Stimulated activated CD8-positive, alpha-beta memory T cell treated with anti-CD3 and anti-CD28 coated beads, Interleukin-7, amount 100 ng/mL, for 24 hours (primary cell): ENCODE measurements around the gene PRDM16.

Experiments used
- DNase-seq: peaks from one replicate; pipeline ENCODE4 v3.0.0-alpha.2; 2020; ENCODE audit warnings: low read depth

PRDM16 gene

DNA sequence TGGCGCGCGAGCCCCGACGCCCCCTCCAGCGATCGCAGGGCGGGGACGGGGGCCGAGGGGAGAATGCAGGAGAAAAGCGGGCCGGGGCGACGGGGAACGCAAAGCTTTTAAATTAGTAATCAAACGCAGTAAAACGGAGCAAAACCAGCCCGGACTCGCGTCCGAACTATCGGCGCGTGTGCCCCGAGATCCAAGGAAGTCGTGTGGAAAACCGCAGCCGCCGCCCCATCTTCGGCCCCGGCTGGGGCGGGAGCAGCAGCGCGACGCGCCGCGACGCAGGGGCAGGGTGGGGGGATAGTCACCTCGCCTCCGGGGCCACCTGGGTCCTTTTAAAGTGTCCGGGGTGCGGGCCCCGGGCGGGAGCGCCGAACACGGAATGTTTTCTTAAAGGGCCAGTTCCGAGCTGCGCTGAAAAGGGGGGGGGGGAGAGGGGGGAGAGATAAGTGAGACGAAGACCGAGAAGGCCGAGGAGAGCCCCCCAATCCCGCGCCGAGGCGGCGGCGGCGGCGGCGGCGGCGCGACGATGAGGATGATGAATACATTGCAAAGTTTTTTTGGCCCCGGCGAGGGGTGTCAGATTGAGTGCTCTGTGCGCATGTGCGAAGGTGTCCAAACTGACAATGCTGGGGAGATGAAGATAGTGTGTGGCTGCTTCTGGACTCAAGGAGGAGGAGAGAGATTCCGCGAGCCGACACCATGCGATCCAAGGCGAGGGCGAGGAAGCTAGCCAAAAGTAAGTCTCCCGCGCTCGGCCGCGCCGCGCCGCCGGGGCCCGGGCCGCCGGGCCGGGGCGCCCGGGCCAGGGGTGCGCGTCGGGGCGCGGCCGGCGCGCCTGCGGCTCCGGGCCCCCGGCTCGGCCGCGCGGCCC, at the start of gene PRDM16:
Gene PRDM16 (plus strand): TSS at position 640 of the 868 bp plus-strand sequence. CDS start 57 bp downstream, at position 697.
- DNase-seq, result peak; percentile 6

DNA sequence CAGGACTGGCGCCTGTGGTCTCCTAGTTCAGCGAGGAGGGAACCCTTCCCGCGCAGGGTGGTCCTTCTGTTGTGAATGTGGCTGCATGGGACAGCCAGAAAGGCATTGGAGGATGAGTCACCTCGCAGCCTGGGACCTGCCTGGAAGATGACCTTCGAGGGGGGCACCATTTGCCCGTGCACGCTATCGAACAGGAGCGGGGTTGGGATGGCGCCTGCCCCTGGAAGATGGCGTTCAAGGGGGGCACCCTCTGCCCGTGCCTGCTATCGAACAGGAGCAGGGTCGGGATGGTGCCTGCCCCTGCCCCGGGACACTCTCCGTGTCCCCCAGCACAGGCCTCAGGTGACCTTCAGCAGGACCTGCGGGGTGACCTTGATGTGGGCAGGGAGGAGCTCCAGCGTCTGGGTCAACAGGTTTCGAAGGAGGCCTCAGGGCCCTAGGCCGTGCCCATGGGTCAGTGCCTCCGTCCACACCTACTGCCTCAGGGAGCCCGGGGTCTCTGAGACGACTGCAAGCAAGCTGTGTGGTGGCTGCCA, 49.4 kb upstream of the PRDM16 start:
- no peak for DNase-seq

DNA sequence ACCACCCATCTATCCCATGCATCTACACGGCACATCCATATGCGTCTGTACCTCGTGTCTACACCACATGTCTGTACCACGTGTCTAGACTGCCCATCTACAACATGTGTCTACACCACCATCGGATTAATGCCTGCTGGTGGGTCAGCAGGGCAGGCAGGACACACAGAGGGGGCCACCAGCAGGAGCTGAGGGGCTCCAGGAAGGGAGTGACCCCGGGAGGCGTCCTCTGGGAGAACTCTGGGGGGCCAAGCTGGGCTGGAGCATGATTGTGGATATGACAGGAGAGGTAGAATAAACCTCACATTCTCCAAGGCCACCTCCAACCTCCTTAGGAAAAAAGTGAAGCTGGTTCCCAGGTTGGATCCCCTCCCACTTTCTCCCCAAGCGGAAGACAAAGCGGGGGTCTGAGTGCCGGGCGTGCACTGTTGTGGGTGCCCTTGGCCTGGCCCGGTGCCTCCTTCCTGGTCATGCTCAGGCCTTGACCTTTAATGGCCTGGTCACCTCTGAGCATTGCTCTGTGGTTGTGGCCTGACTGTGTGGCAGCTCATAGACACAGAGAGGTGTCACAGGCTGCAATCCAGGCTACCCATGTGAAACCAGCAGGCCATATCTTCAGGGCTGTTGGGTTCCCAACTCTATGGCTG, 48.6 kb upstream of the PRDM16 start:
- DNase-seq, result no peak

DNA sequence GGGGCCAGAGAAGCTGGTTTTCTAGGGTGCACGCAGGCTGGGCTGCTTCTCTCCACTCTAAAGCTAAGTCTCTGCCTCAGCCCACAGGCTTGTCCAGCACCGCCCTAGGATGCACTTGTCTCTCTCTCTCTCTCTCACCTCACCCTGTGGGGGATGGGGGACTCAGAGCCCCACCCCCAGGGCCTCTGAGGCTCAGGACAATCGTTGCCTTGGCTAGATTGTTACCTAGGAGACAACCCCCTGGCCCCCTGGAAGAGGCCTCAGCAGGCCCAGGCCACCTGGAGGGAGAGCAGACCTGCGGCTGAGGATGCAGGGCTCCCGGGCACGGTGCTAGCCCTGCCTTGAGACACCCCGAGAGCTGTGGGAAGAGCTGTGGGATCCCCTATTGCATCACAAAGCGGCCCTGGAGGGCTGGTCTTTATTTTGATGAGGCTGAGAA, 47.8 kb upstream of the PRDM16 start, which contains the start of gene ACTRT2:
Gene ACTRT2 (plus strand): TSS at position 235 of the 439 bp plus-strand sequence. CDS start 220 bp downstream, outside the sequence.
- DNase-seq, result no peak

DNA sequence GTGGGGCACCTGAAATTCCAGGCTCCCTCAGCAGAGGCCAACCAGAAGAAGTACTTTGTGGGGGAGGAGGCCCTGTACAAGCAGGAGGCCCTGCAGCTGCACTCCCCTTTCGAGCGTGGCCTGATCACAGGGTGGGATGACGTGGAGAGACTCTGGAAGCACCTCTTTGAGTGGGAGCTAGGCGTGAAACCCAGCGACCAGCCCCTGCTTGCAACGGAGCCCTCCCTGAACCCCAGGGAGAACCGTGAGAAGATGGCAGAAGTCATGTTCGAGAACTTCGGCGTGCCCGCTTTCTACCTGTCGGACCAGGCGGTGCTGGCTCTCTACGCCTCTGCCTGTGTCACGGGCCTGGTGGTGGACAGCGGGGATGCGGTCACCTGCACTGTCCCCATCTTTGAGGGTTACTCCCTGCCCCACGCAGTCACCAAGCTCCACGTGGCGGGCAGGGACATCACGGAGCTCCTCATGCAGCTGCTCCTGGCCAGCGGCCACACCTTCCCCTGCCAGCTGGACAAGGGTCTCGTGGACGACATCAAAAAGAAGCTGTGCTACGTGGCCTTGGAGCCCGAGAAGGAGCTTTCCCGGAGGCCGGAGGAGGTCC, 47.1 kb upstream of the PRDM16 start:
- DNase-seq, result no peak

DNA sequence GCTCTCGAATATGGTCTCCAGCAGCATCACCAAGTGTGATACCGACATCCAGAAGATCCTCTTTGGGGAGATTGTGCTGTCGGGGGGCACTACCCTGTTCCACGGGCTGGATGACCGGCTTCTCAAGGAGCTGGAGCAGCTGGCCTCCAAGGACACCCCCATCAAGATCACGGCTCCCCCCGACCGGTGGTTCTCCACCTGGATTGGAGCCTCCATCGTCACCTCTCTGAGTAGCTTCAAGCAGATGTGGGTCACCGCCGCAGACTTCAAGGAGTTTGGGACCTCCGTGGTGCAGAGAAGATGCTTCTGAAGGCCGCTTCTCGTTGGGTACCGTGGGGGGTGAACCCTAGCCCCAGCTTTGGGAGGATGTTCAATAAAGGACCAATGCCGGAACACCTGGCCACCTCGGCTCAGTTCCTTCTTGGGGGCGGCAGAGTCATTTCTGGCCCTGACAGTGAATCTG, 46.5 kb upstream of the PRDM16 start:
- DNase-seq, result no peak

DNA sequence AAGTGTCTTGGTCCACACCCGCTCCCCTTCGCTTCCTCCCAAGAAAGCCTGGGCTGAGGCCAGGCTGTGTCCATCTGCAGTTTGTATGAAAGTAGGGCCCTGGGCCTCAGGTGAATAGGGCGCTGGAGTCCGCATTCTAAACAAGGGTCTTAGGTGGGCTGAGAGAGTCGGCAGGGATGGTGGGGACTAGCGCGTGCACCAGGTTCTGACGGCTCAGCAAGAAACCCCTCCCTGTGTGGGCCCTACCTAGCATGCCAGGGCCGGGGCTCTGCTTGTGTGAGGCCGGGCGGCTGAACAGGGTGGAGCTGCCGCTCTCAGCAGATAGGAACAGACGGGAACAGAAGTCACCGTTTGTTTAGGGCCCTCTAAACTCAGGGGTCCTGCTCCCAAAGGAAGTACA, 46.0 kb upstream of the PRDM16 start:
- DNase-seq, result no peak

DNA sequence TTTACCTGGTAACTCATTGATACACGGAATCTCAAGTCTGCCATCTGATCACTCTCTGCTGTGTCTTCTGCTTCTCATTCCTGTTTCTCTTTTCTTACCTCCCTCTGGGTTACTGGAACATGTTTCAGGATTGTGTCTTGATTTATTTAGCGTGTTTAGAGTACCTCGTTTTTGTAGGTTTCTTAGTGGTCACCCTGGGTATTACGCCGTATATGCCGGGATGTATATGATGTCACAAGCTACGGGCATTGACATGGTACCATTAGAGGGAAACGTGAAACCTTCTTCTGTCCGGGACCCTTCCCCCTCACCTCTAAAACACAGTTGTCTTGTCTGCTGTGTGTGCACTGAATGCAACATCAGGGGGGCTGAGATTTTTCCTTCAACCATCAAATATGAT, 45.0 kb upstream of the PRDM16 start:
- no peak for DNase-seq

DNA sequence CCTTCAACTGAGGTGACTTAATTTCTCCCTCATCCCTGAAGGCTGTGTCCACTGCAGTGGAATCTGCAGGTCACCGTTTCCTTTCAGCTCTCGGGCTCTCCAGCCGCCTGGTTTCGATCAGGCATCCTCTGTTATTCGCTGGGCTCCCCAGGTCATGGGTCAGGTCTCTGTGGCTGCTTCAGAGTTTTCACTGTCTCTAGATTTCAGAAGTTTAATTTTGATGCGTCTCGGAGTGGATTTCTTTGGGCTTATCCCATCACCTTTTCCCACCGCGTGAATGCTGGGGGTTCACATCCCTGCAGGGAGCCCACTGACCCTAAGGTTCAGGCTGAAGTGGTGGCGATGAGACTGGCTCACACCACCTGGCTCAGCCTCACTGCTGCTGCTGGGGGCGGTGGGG, 44.4 kb upstream of the PRDM16 start:
- no peak for DNase-seq

DNA sequence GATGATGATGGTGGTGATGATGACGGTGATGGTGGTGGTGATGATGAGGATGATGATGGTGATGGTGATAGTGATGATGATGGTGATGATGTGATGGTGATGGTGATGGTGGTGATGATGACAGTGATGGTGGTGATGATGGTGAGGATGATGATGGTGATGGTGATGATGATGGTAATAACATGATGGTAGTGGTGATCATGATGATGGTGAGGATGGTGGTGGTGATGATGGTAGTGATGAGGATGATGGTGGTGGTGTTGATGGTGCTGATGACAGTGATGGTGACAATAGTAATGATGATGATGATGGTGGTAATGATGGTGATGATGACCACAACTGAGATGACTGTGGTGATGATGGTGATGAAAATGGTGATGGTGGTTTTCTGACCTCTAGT, 42.9 kb upstream of the PRDM16 start:
- no peak for DNase-seq

DNA sequence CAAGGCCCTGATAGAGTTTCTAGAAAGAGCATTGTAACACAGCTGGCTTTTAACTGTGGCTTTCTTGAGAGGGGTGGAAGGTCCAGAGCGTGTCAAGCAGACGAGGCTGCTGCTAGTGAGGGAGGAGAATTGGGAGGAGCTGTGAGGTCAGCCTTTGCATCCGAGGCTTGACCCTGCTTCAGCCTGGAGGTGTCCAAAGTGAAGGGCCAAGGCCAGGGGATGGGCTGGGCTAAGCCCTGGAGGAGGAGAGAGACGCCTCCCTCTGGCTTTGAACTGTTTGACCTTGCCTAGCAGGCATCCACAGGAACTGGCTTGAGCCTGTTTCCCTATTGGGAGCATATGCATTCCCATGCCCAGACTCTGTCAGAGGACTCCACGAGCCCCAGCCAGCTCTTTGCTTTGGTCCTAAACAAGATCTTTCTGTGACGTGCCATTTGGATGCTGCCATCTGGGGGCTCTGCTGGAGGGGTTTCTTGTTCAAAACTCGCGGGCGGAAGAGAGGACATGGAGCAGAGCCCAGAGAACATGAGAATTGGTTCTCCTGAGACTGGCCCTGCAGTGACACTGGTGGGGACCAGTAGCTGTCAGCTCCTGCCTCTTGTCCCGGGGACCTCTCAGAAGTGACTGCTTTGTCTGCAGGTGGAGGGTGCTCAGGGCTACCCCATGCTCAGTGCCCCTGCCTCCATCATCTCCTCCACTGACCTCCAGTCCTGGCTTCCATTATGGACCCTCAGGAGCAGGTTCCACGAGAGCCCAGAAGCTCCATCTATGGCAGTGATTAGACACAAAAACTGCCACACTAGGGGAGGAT, 42.2 kb upstream of the PRDM16 start:
- no peak for DNase-seq

DNA sequence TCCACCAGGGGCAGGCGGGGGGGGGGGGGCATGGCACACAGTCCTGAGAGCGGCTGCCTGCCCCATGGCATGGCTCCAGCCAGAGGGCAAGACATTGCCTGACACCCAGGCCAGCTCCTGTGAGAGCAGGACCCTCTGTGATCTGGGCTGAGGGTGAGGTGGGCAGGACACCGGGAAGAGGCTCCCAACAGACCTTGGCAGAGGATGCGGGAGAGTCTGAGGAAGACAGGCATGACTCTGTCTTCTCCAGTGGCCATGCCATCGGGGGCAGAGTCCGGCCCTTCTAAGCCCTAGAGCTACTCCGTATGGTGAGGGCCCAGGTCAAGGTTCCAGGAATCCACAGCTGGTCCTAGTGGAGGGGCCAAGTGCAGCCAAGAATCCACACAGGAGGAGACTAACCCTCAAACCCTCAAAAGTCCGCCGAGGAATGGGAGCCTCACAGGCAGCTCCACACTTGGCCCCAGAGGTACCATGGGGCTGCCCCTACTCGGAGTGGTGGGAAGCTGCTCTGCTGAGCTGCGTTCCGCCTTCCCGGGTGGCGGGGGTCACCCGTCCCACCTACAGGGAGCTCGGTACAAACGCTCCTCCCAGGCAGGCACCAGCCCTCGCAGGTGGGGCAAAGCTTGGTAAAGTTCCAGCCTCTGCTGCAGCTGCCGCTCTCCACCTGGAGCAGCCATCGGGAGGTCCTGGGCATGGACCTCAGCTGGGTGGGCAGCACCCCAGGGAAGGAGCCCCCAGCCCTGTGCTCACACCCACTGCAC, 41.2 kb upstream of the PRDM16 start:
- DNase-seq, result no peak

DNA sequence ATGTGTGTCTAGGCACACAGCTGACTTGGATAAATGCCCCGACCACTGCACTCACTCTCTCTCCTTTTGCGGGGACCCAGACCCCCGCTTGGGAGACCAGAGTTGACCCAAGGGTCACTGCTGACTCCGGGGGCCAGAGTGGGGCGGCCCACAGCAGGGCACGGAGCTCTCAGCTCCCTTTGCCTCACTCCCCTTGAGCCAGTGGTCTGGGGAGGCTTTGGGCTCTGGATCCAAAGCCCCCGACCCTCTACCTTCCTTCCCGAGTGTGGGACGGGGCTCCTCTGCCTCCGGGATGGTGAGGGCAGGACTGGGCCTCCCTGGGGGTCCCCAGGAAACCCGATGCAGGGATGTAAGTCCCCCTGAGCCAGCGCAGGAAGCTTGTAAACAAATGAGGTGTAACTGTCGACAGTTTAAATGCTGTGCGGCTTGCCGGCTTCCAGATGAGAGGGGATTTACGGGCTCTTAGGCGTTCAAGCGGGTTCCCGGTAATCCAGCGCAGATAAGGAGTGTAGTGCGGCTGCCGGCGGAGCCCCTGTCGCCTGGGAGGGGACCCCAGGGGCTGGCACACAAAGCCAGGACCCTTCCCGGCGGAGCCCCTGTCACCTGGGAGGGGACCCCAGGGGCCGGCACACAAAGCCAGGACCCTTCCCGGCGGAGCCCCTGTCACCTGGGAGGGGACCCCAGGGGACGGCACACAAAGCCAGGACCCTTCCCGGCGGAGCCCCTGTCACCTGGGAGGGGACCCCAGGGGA, 40.3 kb upstream of the PRDM16 start:
- no peak for DNase-seq

DNA sequence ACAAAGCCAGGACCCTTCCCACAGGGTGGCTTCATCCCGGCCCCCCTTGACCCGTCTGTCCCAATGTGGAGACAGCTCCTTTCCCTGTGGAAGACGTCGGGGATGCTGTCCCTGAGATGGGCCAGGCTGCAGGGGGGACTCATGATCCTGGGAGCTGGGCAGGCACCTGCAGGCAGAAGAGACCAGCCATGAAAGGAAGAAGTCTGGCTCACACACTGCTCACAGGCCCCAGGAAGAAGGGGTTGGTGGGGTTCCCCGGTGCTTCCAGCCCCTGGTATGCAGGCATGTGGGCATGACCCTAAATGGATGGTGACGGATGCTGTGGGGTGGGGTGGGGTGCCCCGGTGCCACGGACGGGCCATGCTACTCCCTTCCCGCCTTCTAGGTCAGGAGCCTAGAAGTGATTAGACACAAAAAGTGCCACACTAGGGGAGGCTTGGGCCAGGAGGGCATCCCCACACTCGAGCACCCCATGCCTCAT, 39.5 kb upstream of the PRDM16 start:
- no peak for DNase-seq

DNA sequence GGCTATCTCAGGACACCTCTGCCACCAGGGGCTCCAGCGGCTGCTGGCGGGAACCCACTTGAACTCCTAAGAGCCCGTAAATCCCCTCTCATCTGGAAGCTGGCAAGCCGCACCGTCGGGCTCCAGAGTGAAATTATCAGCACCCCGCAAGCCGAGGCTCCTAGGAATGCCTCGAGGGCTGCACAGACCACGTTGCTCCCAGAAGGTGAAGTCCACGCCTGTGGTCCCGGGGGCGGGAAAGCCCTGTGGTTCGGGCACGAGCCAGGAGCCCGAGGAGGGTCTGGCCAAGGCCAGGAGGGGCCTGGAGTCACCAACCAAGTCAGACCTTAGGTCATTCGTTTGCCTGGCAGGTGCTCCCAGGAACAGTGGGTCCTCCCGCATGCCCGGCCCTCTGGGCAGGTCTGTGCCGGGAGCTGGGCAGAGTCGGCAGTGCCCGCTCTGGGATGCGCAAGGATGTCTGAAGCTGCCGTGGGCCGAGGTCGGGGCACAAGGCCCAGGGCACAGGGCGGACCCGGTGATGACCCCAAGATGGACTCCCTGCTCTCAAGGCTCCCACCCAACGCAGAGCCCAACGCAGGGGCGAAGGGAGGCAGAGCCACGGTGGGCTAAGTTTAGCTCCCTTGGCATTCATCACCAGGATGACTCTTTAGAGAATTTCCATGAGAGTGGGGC, 38.9 kb upstream of the PRDM16 start:
- no peak for DNase-seq

DNA sequence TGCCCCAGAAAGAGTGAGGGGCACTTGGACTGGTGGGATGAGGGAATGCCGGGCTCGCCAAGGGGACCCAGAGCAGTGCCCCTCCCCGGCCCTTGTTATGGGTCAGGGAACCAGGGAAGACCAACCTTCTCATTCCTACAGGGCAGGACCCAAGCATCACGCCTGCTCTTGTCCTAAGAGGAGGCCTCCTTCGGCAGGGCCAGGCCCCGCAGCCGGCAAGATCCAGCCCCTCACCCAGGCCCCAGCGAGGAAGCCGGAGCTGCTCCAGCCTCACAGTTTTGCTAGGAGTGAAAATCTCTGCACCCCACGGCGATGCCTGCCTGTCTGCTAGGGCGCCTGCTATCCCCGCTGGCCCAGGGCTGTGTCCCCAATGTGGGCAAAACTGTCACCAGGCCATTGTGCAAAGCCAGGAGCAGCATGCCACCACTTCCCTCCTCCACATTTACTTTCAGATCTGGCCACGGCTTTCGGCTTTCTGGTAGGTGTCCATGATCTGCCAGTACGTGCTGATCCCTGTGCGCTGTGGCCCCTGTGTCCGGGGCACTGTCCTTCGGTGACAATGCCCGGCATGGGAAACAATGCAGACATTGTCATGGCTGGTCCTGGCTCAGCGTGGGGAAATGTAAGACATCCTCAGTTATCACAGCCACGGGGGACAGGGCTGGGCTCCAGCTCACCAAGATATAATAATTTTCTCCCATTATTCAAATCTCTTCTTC, 38.2 kb upstream of the PRDM16 start:
- no peak for DNase-seq

DNA sequence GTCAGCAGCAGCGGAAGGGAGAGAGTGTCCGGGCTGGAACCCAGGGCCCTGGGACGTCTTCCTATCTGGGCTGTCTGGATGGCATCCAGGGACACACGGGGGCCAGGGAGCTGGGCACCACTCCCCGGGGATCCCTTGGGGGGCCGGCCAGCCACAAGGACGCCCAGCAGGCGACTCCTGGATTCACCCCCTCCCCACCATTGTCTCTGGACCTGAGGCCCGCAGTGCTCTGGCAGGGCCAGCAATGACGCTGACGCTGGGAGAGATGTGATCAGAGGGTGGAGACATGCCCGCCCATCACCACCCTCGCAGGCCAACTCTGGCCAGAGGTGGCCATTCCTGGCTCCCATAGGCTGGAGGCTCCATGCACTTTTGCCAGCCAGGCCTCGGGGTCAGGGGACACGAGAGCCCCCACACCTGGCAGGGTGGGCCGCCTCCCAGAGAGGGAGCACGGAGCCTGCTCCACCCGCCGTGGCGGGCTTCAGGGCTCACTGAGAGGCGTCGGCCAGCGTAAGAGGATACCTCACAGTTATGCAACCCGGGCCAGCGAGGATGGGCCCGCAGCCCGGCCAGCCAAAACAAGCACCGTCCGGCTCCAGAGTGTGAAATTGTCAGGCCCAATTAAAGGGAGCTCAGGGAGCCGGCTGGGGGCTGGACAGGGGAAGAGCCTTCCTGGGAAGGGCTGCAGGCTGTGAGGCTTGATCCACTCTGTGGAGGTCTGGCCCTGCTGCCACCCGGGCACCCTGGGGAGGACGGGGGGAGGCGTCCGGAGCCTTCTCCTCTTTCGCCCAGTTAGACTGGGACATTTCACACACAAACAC, 37.4 kb upstream of the PRDM16 start:
- no peak for DNase-seq
